Measurements from ENCODE around the gene NSD2.
"Not testable (repeated sequence)": the region's sequence is repeated elsewhere in the genome, so short reads cannot be mapped to it uniquely, and the experiment has no call there.

Gene NSD2

DNA sequence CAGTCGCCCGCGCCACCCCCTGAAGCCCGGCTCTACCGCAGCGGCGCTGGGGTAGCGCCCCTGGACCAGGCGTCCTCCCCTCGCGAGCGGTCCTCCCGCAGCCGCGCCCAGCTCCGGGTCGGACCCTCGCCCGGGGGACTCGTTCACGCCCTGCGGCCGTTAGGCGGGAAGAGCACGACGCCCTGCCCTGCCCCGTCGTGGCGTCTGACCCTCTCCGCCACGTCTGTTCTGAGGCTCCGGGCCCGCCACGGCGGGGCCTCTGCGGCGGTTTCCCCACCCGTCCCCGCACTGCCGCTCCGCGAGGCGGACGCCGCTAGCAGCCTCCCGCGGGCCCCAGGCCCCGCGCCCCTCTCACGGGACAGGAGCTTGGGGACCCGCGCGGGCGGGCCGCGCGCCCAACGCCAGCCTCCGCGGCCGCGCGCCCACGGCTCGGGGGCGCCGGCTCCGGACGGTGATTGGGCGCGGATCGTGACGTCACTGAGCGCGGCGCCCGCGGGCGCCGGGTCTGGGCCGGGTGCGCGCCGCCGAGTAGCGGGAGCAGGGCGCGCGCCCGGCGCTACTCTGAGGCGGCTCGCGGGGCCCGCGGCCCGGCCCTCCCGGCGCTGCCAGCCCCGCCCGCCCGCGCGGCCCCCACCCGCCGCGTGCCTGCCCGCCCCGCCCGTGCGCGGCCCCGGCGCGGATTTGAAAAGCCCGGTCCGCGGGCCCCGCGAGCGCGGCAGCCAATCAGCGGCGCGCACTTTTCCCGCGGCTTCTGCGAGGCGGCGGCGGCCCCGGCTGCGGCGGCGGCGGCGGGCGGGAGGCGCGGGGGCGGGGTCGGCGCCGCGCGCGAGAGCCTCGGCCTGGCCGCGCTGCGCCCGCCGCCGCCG, at the start of gene NSD2:
Gene NSD2 (plus strand): TSS at position 816 of the 866 bp plus-strand sequence. CDS start 29,262 bp downstream, outside the sequence.
- peak; percentile 95 for DNase-seq
- ATAC-seq = peak; percentile 76

DNA sequence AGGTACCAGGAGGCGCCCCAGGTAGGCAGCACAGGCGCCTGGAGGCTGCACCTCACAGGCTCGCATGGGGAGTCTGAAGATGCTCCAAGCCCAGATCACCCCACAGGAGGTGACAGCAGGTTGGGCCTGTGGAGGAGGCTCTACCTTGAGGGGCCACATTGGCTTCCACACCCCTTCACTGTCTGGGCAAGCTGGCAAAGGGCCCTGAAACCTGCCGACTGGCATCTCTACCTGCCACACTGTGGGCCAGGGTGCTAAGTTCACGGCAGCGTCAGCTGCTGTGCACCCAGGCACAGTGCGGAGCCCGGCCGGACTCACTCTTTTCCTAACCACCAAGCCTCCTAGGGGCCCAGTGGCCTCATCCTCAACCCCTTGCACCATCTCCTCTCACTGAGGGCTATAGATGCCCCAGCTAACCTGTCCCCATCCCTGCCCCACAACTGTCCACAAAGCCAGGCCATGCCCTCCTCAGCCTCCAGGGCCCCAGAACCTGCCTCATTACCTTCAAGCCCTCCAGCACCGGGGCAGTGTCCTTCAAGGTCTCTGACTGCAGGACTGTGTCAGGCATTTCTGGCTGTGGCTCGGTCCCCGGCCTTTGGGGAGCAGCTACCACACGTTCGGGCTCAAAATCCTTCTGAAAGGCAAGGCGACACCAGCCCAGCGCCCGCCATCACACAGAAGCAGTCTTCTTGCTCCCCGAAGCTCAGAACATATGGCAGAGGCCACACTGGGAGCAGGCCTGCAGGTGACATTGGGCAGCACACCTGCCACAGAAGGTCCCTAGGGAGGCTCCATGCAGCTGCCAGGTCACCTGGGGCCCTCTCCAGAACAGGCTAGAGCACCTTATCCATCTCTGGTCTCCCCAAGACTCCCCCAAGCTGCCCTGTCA, 49.3 kb upstream of the NSD2 start:
- no peak for ATAC-seq
- no peak for DNase-seq

DNA sequence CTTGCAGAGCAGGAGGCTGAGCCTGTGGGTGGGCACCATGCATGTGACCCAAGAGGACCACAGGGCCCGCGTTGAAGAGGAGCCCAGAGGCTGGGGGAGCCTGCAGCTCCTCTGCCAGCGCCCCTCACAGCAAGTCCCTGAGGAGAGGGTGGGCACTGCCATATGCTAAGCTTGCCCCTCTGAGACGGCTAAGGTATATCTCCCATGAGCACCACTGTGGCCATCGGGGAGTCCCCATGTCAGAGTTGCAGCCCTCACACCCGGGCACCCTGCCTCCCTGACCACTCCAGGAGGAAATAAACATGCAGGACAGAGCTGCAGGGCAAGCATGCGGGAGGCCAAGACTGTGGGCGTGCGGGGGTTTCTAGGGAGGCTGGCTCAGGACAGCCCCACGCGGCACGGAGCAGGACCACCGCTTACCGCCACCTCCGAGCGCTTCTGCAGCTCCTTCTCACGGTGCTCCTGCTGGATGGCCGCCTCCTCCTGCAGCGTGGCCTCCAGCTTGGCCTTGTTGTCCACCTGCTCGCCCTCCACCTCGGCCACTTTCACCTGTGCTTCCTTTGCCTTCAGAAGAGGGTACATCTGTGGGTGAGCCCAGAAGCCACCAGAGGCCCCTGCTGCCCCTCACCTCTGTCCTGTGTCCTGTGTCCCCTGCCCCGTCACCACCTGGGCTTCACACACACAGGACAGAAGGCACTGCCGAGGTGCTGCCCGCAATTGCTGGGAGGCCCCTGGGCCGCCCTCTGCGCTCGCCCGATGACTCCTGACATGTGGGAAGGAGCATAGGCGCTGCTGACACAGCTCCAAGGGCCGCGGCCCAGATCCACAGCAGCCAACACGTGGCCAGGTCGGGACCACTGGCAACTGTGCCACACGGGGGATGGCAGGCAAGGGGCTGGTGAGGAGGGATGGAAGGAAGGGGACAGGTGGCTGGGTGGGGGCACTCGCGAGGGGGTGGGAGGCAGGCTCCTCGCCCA, 48.3 kb upstream of the NSD2 start:
- no peak for DNase-seq
- no peak for ATAC-seq

DNA sequence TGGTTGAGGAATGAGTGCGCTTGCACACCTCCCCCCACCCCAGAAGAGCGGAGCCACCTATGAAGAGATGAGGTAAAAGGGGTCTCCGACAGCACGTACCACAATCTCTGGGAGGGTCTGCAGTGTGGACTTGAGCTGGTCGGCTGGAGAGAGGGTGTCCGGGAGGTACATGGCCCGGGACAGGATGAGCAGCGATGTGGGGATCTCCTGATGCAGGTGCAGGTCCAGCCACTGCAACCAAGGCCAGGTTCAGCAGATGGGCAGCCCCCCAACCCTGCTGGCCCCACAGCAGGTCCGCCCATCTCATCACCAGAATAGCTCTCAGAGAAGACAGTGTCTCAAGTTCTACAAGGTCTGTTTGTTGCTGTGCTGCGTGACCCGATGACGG, 47.7 kb upstream of the NSD2 start:
- DNase-seq = no peak

DNA sequence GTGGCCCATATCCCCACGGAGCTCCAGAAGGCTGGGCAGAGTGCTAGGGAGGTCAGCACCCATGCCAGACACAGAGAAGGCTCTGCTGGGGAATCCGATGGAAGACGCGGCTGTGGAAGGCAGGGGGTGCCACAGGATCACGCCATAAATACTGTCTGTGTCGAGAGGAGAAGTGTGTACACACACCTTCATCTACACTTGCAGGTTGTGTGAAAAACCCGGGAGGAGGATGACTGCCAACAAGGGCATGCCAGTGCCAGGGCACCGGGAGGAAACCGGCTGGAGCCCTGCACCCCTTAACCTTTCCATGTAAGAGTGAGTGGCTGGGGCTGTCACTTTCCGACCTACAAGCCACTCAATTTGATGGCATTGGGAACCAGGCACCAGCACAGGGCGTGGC, 46.4 kb upstream of the NSD2 start:
- DNase-seq = no peak
- ATAC-seq = no peak

More for the DNA sequence above, 47.7 kb upstream of the NSD2 start:
- no peak for ATAC-seq

DNA sequence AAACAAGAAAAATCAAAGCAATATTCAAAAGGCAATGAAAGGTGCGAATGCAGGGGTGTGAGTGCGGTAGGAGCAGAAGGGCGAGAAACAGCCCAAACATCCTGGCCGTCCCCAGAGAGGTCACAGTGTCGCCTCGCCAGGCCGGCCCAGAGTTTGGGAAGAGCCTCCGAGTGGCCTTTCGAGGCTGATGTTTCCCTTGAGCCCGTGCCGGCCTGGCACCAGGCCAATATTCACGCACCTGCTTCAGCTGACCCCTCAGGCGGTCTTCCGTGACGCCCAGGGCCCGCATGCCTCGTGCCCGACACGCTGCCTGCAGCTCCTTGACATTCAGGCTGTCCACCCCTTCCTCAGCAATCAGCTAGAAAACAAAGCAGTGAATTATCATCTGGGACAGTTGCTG, 45.9 kb upstream of the NSD2 start:
- DNase-seq (no peak), ATAC-seq (no peak)

DNA sequence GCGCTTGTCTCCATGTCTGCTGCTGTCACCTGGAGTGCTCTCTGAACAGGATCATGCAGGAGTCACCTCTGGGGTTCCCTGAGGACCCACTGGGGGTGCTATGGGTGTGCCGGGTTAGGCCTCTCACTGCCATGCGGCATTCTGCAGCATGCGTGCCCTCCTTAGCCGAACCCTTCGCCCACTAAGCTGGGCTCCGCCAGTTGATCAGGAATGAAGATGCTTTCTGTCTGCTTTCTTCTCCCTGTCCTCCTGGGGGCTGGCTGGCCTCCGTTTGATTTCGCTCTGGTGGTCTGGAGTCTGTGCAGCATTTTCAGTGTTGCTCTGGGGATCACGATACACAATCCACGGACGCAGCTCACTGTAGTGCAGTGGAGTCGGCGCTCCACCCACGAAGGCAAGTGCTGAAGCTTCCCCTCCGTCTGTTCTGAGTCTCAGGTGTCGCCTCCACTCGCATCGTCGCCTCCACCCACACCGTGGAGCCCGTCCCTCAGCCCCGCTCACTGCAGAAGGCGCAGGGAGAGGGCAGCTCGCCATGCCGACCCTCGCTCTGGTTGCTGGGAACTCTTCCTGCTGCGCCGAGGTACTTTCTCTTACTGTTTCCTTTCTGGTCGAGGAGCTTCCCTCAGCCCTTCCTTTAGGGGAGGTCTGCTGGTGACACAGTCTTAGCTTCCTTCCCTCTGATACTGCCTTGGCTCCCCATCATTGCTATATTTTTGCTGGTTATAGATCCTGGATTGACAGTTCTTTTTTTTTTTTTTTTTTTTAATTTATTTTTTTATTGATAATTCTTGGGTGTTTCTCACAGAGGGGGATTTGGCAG, 44.5 kb upstream of the NSD2 start:
- ATAC-seq = no peak

DNA sequence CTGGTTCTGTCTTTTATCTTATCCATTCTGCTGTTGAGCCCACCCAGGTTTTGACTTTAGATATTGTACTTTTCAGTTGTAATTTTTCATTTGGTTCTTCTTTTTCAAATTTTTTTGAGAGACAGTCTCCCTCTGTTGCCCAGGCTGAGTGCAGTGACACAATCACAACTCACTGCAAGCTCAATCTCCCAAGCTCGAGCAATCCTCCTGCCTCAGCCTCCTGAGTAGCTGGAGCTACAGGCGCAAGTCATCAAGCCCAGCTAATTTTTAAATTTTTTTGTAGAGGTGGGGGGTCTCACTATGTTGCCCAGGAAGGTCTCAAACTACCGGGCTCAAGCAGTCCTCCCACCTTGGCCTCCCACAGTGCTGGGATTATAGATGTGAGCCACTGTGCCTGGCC, 41.0 kb upstream of the NSD2 start:
- no peak for ATAC-seq
- no peak for DNase-seq

More for the DNA sequence above, 44.5 kb upstream of the NSD2 start:
- no peak for DNase-seq

DNA sequence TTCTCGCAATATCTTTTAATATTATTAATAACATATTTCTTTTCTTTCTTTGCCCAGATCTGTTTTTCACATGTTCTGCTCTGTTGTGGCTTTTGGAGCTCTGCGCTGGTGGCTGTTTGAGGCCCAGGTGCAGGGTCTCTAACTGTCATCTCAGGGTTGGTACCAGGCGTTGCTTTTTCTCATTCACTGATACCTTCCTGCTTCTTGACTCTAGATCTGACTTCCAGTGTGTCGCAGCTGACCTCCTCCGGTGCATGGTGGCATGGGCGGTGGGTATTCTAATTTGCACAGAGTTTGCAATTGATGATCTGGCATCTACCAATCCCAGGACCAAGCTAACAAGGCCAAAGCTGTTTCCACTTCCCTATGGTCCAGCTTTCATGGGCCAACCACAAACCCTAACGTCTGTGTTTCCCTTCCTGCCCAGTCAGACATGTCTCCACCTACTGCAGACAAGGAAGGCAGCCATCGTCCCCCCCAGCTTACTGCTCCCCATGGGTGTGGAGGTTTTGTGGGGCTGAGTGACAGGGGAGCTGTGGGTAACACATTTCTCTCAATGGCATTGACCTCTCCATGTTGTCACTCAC, 40.5 kb upstream of the NSD2 start:
- DNase-seq (no peak), ATAC-seq (no peak)

DNA sequence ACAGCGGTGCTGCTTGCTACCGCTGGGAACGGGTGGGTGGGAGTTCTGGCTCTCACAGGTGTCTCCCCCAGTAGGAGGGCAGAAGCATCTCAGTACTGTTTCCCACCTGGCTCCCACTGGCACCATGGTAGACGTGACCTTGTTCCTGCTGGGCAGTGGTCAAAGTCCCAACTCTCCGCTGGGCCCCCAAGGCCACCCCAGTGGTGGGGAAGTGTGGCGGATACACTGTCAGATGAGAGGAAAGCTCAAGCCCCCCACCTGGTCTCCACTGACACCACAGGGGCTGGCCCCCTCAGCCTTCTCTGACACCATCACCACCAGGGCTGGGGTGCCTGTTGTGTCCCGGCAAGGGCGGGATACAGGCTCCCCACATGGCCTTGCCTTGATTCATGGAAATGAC, 39.9 kb upstream of the NSD2 start:
- no peak for ATAC-seq
- DNase-seq = no peak

DNA sequence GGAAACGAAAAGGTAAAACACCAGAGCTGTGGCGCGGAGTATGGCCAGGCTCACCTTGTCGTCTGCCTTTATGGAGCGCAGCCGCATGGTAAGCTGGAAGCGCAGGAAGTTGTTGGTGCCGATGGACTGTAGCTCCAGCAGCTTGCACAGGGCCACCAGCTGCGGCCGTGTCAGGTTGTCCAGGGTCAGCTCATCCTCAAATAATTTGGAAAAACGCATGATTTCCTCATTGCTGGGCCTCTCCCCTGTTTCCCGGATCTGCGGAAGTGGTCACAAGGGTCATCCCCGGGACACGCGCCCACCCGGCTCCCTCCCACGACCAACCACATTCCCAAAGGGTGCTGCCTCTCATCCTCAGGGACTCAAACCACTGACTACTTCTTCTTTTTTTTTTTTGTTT, 38.5 kb upstream of the NSD2 start:
- ATAC-seq (no peak), DNase-seq (no peak)

DNA sequence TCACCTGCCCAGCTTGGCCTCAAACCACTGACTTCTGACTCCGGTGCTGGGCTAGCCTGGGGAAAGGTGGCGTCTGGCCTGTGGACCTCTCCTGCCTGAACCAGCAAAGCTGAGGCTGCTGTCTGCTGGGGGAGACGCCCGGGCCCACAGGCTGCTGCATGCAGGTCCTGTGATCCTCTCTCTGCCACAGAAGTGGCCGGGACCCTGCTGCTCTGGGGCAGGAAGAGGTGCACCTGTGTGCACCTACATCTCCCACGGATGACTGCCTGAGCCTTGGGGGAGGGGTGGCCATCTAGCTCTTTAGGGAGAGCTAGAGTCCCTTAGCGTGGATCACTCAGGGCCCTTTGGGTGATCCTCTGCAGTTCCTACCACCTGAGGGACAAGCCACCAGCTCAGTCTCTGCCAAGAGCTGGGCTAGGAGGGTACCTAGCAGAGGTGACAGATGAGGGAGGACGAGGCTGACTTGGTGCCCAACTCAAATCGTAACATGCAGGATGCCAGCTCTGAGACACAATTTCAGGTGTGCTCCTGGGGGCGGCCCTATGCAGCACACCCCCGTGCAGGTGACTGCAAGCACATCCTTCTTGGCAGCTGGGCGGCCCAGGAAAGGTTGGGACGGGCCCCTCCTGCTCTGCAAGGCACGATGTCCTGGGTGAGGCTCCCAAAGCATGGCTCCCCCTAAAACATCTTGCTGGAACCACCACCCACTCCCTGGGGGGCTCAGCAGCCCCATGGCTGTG, 37.7 kb upstream of the NSD2 start:
- DNase-seq (no peak), ATAC-seq (no peak)

DNA sequence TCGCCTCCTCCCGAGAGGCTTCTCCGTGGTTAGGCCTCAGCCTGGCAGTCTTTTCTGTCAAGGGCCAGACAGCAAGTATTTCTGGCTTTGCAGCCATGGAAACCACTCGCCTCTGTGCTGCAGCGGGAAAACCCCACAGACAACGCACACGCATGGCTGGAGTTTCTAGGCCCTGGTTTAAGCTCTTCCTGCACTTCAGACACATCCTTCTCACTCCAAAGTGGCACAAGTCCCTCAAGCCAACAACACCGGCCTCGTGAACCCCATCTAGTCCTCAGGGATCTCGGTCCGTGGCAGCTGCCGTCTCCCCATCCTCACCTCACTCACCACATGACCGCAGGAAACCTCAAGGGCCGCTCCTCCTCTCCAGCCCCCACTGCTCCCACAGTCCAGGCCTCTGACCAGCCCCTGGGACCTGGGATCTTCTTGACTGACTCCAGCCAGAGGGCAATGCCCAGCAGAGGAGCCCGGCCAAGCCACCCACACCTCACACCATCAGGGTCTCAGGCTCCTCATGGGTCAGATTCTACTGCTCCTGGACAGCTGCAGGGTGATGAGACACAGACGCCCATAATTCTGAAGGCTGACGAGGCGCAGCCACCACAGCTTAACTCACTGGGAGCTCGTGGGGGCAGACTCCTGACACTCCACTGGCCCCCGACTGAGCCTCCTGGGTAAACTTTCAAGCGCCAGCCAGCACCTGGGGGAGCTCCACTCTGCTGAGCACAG, 37.0 kb upstream of the NSD2 start:
- no peak for ATAC-seq
- no peak for DNase-seq

DNA sequence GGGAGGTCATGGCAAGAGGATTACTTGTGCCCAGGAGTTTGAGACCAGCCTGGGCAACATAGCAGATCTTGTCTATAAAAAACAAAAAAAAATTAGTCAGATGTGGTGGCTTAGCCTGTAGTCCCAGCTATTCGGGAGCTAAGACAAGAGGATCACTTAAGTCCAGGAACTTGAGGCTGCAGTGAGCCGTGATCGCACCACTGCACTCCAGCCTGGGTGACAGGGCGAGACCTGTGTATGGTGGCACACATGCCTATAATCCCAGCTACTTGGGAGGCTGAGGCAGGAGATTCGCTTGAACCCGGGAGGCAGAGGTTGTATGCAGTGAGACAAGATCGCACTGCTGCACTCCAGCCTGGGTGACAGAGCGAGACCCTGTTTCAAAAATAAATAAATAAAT, 35.4 kb upstream of the NSD2 start:
- DNase-seq, ATAC-seq: not testable (repeated sequence)

DNA sequence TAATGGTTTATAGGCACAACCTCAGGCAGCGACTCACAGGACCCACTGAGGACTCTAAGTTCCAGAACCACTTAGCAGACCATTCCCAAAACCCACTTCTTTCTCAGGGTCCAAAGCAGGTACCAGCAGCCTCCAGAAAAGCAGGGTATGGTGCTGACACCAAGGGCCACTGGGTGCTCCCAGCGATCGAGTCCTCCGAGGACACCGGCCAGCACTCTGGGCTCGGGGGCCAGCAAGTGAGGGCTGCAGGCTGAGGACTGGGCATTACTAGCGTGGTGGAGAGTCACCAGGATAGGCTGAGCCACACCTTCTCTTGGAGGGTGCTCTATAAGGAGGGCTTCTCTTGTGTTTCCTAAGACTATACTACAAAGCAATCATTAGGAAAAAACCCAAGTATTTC, 34.5 kb upstream of the NSD2 start:
- DNase-seq = no peak
- ATAC-seq = no peak

DNA sequence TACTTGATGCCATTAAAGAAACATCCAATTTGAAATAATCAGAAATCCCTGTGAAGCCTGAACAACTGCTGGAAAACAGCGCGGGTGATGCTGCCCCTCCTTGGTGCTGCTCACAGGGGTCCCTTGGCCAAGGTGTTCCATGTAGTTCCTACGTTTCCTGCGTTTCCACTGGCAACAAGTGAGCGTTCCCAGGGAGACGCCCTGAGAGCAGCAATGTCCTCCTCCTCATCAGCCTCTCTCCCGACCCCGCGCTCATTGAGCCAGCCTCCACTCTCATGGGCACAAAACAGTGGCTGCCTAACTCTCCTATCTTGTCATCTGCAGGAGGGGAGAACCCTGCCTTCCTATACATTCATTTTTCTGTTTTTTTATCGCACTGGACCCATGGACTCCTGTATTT, 34.1 kb upstream of the NSD2 start:
- DNase-seq (no peak), ATAC-seq (no peak)

DNA sequence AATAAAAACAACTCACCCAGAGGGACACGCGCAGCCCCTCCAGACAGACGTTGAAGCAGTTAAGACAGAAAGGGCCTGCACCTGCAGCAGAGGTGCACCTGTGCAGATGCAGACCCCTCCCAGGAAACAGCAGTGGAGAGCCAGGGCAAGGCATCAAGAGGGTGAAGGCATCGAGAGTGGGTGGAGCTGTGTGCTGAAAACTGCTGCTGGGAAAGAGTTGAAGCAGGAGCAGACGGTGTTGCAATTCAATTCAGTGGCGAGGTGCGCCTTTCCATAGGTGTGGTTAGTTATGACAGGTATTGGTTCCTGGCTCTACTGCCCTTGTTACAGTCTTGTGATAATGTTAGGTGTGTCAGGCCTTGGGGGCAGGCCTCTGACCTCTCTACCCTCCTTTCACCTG, 31.9 kb upstream of the NSD2 start:
- DNase-seq (no peak), ATAC-seq (no peak)

DNA sequence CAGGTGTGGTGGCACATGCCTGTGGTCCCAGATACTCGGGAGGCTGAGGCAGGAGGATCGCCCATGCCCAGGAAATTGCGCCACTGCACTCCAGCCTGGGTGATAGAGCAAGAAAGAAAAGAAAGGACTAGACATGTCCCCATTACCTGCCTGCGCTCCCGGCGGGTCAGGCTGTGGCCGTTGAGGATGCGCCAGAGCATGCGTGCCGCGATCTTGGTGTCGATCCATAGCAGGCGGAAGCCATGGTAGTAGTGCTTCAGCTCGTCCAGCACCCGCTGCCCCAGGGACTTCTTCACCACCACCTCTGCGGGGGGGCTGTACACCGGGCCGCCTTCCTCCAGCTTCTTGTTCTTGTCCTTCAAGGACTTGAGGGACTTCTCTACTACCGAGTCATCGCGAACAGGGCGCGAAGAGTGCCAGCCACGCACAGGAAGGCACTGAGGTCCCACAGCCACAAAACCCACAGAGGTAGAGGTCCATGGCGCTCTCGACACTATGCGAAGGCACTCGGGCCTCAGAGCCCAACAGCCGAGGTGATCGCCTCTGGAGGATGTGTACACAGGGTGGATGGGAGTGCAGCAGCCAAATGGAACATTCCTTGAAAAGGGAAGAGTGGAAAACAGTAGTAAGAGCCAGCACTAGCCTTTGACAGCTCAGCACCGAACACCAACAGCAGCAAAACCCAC, 29.8 kb upstream of the NSD2 start:
- no peak for ATAC-seq
- DNase-seq = no peak

DNA sequence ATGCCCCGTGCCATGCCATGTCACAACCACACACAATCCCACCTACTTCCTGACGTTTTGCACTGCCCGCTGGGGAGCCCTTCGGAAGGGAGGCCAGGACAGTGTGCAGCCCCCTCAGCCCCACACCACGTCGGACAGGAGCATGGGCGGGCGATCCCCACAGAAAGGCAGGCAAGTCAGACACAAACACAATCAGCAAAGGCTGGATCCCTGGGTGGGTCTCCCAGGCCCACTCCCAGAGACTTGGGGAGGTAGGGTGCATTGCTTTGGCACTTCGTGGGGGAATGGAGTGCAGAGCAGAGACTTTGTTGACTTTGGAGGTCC, 29.3 kb upstream of the NSD2 start:
- ATAC-seq = no peak
- DNase-seq = no peak

Data from stimulated activated naive CD8-positive, alpha-beta T cell treated with anti-CD3 and anti-CD28 coated beads, Interleukin-15, Interleukin-2, amounts not matched to agents 100 U/mL and 50 U/mL, for 24 hours (primary cell).